Fibroblast of lung (primary cell): Measurements from ENCODE around the gene DES. TPM values are rescaled to one million over a fixed set of nuclear protein-coding genes. Genes with fewer than 3 reads are reported as not detected.
A peak's percentile ranks its signal among the peaks of the same experiment; 100 is the strongest.

ENCODE experiments used
- DNase-seq, 2 donors: peaks; one replicate each; pipeline versions ENCODE4 v3.0.0 to v3.0.0-alpha.2; 2010; ENCODE audit warnings: low read depth in 2 of 2
- H2AFZ ChIP-seq: 2 replicates; pipeline ENCODE4 v1.5.1; 2012; ENCODE audit warnings: low read length, control low read depth, inconsistent platforms
- H3K27ac ChIP-seq: 2 replicates; pipeline ENCODE4 v1.5.1; 2011; ENCODE audit warnings: low read length, control low read depth; ENCODE audit not compliant: insufficient read depth
- H3K27me3 ChIP-seq: 2 replicates; pipeline ENCODE4 v1.5.1; 2011; ENCODE audit warnings: mild to moderate bottlenecking, low read length; ENCODE audit not compliant: control insufficient read depth, insufficient read depth
- H3K36me3 ChIP-seq: 2 replicates; pipeline ENCODE4 v1.5.1; 2011; ENCODE audit warnings: low read length; ENCODE audit not compliant: control insufficient read depth, insufficient read depth
- H3K4me1 ChIP-seq: 2 replicates; pipeline ENCODE4 v1.5.1; 2011; ENCODE audit warnings: low read length; ENCODE audit not compliant: control insufficient read depth, insufficient read depth; ENCODE audit errors: extremely low read depth
- H3K4me2 ChIP-seq: 2 replicates; pipeline ENCODE4 v1.5.1; 2011; ENCODE audit warnings: low read length, control low read depth; ENCODE audit not compliant: insufficient read depth; ENCODE audit errors: extremely low read depth
- H3K4me3 ChIP-seq, 4 experiments: fragments of 200-600 bp in 1 of 4; sonication (generic) in 1 of 4; replicated peaks in 1 of 4; 2 replicates each; pipeline ENCODE4 v1.5.1; 2011 to 2016; ENCODE audit warnings: low read length in 4 of 4, low read depth in 3 of 4, mild to moderate bottlenecking in 3 of 4, control low read depth in 2 of 4, inconsistent platforms in 1 of 4, mixed read lengths in 1 of 4; ENCODE audit not compliant: insufficient read depth in 1 of 4; ENCODE audit errors: control extremely low read depth in 1 of 4
- H3K79me2 ChIP-seq: 2 replicates; pipeline ENCODE4 v1.5.1; 2012; ENCODE audit warnings: mild to moderate bottlenecking, low read length, inconsistent platforms; ENCODE audit not compliant: control insufficient read depth, insufficient read depth
- H3K9ac ChIP-seq: 2 replicates; pipeline ENCODE4 v1.5.1; 2011; ENCODE audit warnings: mild to moderate bottlenecking, low read length, control low read depth; ENCODE audit not compliant: insufficient read depth
- H3K9me3 ChIP-seq: 2 replicates; pipeline ENCODE4 v1.5.1; 2012; ENCODE audit warnings: low read depth, low read length; ENCODE audit not compliant: control insufficient read depth, insufficient read depth
- H4K20me1 ChIP-seq: 2 replicates; pipeline ENCODE4 v1.5.1; 2011; ENCODE audit warnings: low read length; ENCODE audit not compliant: control insufficient read depth, insufficient read depth; ENCODE audit errors: extremely low read depth
- CTCF ChIP-seq, 2 donors: IDR thresholded peaks in 1 of 2; conservative IDR thresholded peaks in 1 of 2; 1 replicate in 1 of 2; 2 replicates in 1 of 2; pipeline ENCODE4 v1.5.1; 2011 to 2012; ENCODE audit warnings: low read length in 2 of 2, control low read depth in 1 of 2, inconsistent platforms in 1 of 2, low read depth in 1 of 2, mild to moderate bottlenecking in 1 of 2
- EZH2 ChIP-seq: IDR thresholded peaks from 2 replicates; pipeline ENCODE4 v1.5.1; 2012; ENCODE audit warnings: low read length, control low read depth, mild to moderate bottlenecking; ENCODE audit errors: missing control alignments
- polyA plus RNA-seq, 2 donors: library from polyadenylated mRNA; depleted of rRNA in 1 of 2; stranded (reverse) in 1 of 2; unstranded in 1 of 2; fragments of >200 nt; gene quantifications; 2 replicates each; pipeline ENCODE4 v1.2.1, GENCODE V29; 2011 to 2012; ENCODE audit warnings: missing spikeins in 1 of 2
- total RNA-seq: library from RNA; depleted of rRNA; stranded (reverse); fragments of >200 nt; gene quantifications from 2 replicates; pipeline ENCODE4 v1.2.1, GENCODE V29; 2014

Gene DES
- total and polyA plus RNA-seq, 2 donors (not counting 1 experiment from before 2014, with no cell fraction given) = 11.0 to 34.7 TPM

- Histone ChIP-seq H2AFZ (no peak overlapping the region), H3K27me3 (peaks cover 11% of the 10 kb centered on the region), H3K27ac (no peak overlapping the region), H3K4me1 (no peaks in the 10 kb centered on the region), H4K20me1 (no peaks in the 10 kb centered on the region), H3K36me3 (no peaks in the 10 kb centered on the region), H3K79me2 (no peaks in the 10 kb centered on the region), H3K4me2 (no peak overlapping the region), H3K4me3 (no peak overlapping the region), H3K9me3 (no peaks in the 10 kb centered on the region), H3K9ac (no peak overlapping the region)
- DNase-seq = no peak
- no peak for TF ChIP-seq EZH2
- TF ChIP-seq CTCF (conservative IDR thresholded peaks at IDR 0.05 in 1 of 2, IDR thresholded peaks at IDR 0.05 in 1 of 2; ENCODE audit: low read depth in 1 of 2, low read length in 2 of 2) = no peak
Measured at GRCh38 chr2:219422952-219423534, 4.9 kb downstream of the DES start.

DNA sequence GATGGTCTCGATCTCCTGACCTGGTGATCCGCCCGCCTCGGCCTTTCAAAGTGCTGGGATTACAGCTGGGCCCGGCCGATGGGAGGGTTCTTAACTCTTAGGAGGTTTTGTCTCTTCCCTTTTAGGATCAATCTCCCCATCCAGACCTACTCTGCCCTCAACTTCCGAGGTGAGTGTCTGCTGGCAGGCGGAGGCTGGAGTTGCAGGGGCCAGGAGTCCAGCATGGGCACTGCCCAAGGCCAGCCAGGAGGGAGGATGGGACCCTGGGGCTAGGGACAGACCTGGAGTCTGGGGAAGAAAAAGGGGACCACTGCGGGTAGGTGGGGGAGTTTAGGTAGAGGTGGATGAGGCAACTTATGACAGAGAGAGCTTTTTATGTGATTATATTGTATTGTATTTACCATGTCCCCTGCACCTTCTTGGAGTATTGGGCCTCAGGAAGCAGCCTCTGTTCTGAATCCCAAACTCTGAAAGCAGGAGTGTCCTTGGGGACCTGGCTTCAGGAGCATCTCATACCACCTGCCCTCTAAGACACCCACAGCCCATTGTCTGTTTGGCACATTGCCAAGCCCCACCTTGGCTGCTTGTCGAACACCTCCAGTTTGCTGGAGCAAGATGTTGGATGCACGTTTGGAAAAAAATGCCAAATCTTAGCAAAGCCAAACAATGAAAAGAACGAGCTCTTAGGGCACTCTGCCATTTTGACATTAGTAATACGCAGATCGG, 5.6 kb downstream of the DES start:
- TF ChIP-seq CTCF (conservative IDR thresholded peaks at IDR 0.05 in 1 of 2, IDR thresholded peaks at IDR 0.05 in 1 of 2; ENCODE audit: low read depth in 1 of 2, low read length in 2 of 2) (no peak), EZH2 (no peak)
- H3K9me3 ChIP-seq = no peaks in the 10 kb centered on the region
- H3K27me3 ChIP-seq = peaks cover 6% of the 10 kb centered on the region
- no peak overlapping the region for H3K9ac ChIP-seq
- H3K4me2 ChIP-seq = peak overlapping the region; percentile 5
- H3K36me3 ChIP-seq = no peaks in the 10 kb centered on the region
- peak overlapping the region; percentile 51 for H3K27ac ChIP-seq
- H3K79me2 ChIP-seq = no peaks in the 10 kb centered on the region
- no peak overlapping the region for H3K4me3 ChIP-seq
- H2AFZ ChIP-seq = no peak overlapping the region
- H4K20me1 ChIP-seq = no peaks in the 10 kb centered on the region
- no peaks in the 10 kb centered on the region for H3K4me1 ChIP-seq
- no peak for DNase-seq

DNA sequence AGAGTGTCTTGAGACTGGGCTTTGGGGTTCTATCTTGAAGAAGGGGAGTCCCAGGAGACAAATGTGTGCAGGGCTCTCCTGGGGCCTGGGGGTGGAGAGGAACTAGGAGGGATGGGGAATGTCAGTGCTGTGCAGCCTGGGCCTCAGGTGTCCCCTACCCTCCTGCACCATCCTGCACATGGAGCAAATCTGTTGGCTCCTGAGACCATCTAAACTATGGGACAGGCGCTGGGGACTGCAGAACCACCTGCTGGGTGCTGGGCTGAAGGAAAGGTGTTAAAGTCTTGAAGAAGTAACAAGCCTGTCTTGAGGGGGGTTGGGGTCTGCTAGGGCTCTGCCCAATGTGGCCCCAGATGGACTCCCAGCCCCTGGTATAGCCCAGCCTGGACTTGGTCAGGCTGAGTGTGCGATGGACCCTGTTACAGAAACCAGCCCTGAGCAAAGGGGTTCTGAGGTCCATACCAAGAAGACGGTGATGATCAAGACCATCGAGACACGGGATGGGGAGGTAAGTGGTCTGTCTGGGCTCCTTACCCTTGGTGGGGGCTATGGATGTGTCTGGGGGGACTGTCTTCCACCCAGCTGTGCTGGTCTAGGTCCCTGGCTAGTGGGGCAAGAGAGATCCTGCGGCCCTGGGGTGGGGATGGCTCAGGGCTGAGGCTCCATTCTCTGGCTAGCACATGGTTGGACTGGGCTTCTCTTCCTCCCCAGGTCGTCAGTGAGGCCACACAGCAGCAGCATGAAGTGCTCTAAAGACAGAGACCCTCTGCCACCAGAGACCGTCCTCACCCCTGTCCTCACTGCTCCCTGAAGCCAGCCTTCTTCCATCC, 7.3 kb downstream of the DES start:
- H3K36me3 ChIP-seq = no peaks in the 10 kb centered on the region
- no peak for TF ChIP-seq EZH2
- no peak for TF ChIP-seq CTCF (conservative IDR thresholded peaks at IDR 0.05 in 1 of 2, IDR thresholded peaks at IDR 0.05 in 1 of 2; ENCODE audit: low read depth in 1 of 2, low read length in 2 of 2)
- H3K27ac ChIP-seq = no peak overlapping the region
- H4K20me1 ChIP-seq = no peaks in the 10 kb centered on the region
- no peak for DNase-seq
- H3K4me1 ChIP-seq = no peaks in the 10 kb centered on the region
- no peak overlapping the region for H2AFZ ChIP-seq
- no peaks in the 10 kb centered on the region for H3K79me2 ChIP-seq
- no peak overlapping the region for H3K4me2 ChIP-seq
- H3K9ac ChIP-seq = no peak overlapping the region
- H3K27me3 ChIP-seq = peaks cover under 1% of the 10 kb centered on the region
- H3K9me3 ChIP-seq = no peaks in the 10 kb centered on the region
- no peak overlapping the region for H3K4me3 ChIP-seq
